HG03565 (cell line): ENCODE results near the gene C2orf81.
"Not testable (repeated sequence)": the region's sequence is repeated elsewhere in the genome, so short reads cannot be mapped to it uniquely, and the experiment has no call there.

Experiments used
- ATAC-seq: cut with Tn5 transposase; IDR thresholded peaks from one replicate; pipeline ENCODE4 v1.9.1; 2021; ENCODE audit warnings: mild to moderate bottlenecking, moderate library complexity; ENCODE audit not compliant: unreplicated experiment

The C2orf81 gene

GRCh38 chr2:74444498-74445318, 23.3 kb upstream of the C2orf81 start:
- ATAC-seq = no peak

GRCh38 chr2:74442483-74443297, 21.3 kb upstream of the C2orf81 start:
- ATAC-seq = not testable (repeated sequence)

DNA sequence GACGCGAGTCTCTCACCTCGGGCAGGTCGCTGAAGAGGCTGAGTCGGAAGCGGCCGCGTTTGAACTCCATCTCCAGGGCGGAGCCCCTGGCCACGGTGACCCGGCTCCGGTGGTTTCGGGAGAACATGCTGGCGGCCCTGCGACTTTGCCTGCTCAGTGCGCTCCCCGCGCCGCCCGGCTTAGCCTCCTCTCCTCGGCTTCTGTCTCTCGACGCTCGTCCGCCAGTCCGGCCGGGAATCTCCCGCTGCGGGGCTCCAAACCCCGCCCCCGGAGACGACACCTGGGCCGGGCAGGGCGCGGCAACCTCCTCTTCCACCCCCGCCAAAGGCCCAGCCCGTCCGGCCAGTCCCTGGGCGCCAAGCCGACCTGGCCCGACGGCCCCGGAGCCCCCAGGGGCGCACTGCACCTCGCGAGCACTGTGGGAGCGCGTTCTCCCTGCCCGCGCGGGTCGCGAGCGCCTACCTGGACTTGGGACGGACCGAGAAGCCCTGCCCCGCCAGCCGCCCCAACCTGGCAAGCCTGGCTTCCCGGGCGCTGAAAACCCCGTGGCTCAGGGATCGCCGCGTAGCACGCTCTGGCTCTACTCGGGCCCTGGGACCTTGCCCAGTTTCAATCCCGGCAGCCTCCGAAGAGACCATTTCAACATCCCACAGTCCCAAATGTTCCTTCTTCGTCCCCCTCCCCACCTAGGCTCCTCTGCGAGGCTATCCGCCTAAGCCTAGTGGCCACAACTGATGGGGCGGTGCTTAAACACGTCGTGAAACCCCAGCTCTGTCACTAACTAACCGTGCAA, 20.5 kb upstream of the C2orf81 start, which contains the start of gene RTKN:
RTKN (minus strand) TSS at position 248 of the 793 bp plus-strand sequence; CDS start at position 127, 121 bp downstream.
- ATAC-seq = no peak

GRCh38 chr2:74441170-74441689, 19.8 kb upstream of the C2orf81 start:
- no peak for ATAC-seq

DNA sequence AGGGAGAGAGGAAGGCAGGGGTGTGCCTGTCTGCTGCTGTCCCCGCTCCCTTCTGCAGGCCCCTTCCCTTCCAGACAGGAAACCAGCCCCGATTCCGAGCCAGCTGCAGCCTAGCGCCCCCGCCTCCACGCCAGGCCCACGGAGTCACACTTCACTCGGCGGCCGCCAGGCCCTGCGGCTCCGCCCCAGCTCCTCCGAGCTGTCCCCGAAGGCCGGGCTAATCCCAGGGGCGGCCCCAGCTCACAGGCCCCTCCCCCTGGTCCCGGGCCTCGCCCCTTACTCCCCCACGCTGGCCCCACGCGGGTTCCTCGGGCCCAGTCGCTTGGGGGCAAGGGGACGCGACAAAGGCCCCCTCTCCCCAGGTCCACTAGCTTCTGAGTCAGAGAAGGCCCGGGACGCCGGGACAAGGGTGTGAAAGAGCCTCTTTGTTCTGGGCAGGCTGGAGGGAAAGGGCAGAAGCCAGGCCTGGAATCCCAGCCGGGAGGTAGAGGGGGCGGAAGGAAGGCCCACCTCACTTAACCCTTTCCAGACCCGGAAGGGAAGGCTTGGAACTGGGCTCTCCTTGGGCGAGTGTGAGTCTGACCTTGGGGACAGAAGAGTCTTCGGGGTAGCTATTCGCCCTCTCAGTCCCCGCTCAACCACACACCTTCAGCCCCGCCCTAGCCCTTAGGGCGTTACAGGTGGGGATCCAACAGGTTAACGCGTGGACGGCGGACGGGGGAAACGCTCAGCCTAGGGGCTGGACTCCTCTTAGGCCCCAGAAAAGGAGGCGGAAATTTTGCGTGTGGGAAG, 19.2 kb upstream of the C2orf81 start:
- peak; percentile 66 for ATAC-seq

DNA sequence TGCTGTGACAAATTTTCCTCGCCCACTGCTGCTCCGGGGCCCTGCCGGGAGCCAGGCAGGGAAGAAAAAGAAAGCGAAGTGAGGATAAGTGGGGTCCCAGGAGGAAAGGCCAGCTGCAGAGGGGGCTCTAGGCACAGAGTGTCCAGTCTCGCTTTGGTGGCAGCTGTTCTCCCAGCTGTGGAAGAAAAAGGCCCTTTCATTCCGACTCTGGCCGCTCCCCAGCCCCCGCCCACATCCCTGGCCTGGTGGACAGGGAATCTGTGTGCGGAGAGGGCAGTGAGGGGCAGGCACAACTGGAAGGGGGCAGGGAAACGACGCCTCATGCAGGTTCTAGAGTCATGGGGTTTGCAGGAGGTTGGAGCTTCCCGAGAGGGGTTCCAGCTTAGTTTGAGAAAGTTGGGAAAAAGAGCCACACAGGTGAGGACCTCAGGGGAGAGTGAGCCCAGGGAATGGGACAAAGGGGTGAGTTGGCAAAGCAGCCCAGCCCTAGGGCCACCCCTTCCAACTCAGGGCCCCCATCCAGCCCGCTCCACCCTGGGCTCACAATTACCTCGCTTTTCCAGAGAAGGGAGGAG, 18.5 kb upstream of the C2orf81 start:
- ATAC-seq = no peak

DNA sequence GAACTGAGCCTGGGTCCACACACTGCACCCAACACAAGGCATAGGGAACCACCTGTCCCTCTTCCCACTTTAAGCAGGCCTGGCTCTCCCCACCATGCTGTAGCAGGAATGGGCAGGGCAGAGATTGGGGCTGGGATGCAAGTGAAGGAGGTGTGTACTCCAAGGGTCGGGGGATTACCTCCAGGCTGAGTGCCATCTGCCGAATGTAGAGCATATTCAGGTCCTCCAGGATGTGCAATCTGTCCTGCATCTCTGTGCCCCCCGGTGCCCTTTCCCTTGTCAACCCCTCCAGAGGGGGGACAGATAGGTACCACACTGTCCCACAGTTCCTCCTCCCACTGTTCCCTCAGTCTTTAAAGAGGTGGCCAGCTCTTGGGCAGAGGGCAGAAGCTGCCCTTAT, 18.0 kb upstream of the C2orf81 start:
- no peak for ATAC-seq

DNA sequence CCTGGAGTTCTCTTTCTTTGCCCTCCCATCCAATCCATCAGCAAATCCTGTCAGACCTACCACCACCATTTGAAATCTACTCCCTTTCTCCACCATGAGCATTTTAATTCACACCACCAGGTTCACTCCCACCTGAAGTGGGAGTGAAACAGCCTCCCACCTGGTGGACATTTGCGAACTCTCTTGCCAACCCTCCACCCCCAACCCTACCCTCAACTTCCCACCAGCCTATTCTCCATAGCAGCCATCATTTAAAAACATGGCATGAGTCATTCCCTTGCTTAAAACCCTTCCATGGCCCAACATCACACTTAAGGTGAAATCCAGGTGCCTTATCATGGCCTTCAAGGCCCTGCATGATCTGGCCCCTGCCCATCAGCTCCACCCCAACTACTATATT, 16.8 kb upstream of the C2orf81 start:
- ATAC-seq = no peak

- no peak for ATAC-seq
Measured at GRCh38 chr2:74436848-74437695, 15.7 kb upstream of the C2orf81 start.

- no peak for ATAC-seq
Measured at GRCh38 chr2:74436111-74436805, 14.8 kb upstream of the C2orf81 start.

GRCh38 chr2:74430502-74430901, 9.1 kb upstream of the C2orf81 start:
- no peak for ATAC-seq

GRCh38 chr2:74429487-74430451, 8.3 kb upstream of the C2orf81 start:
- no peak for ATAC-seq

GRCh38 chr2:74428675-74429074, 7.3 kb upstream of the C2orf81 start:
- no peak for ATAC-seq

GRCh38 chr2:74427551-74427950, 6.1 kb upstream of the C2orf81 start:
- no peak for ATAC-seq

DNA sequence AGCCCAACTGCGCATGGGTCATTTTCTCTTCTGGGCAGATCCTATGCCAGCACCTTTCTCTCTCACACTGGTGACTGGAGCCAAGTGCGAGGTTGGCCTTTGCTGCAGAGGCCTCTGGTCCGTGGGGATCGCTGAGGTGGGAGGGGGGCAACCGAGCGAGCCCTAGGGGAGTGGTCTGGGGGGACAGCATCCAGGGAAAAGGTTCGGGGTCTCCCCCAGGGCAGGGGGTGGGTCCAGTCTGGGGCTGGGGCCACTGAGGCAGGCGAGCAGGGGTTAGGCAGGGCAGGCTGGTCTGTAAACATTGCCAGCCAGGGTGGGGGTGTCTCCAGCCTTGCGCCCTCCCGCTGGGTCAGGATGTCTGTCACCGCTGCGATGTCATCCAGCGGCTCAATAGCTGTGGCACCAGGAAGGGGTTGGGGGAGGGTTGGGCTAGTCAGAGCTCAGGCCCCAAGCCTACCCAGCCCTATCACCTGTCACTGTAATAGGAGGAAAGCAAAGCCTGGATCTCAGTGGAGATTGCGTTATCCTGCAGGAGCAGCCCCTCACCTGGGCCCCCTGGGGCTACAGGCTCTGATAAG, 4.9 kb upstream of the C2orf81 start:
- ATAC-seq = no peak

DNA sequence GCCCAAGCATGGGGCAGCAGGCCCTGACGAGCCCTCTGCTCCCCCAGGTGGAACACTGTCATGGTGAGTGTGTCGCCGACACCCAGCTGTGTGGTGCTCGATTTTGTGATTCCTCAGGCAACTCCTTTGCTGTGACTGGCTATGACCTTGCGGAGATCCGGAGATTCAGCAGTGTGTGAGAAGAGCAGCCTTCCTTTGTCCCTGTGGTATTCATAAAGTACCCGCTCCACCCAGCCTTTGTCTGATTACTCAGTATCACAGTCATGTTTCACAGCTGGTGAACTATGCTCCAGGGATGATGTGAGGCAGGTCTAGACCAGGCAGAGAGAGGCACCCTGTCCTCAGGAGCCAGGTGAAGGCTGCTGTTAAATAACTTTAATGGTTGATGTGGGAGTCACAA, 4.1 kb upstream of the C2orf81 start:
- ATAC-seq = no peak

- ATAC-seq = no peak
Measured at GRCh38 chr2:74424995-74425406, 3.6 kb upstream of the C2orf81 start.
